Endothelial cell (in vitro differentiated cells): ENCODE results near the gene ZNF407. TPM values are rescaled to one million over a fixed set of nuclear protein-coding genes. Genes with fewer than 3 reads are reported as not detected.

ENCODE experiments used
- DNase-seq: peaks from one replicate; pipeline ENCODE4 v3.0.0; 2021; ENCODE audit warnings: low spot score
- H3K27ac Mint-ChIP-seq: one replicate; pipeline ENCODE4 v1.8.0; 2021; ENCODE audit warnings: mixed read lengths, inconsistent platforms; ENCODE audit not compliant: unreplicated experiment
- H3K27me3 Mint-ChIP-seq: one replicate; pipeline ENCODE4 v1.8.0; 2021; ENCODE audit warnings: mild to moderate bottlenecking, moderate library complexity, mixed read lengths, inconsistent platforms; ENCODE audit not compliant: unreplicated experiment
- H3K36me3 Mint-ChIP-seq: one replicate; pipeline ENCODE4 v1.8.0; 2021; ENCODE audit warnings: mild to moderate bottlenecking, low read depth, mixed read lengths, inconsistent platforms; ENCODE audit not compliant: unreplicated experiment
- H3K4me1 Mint-ChIP-seq: one replicate; pipeline ENCODE4 v1.8.0; 2021; ENCODE audit warnings: mild to moderate bottlenecking, mixed read lengths, inconsistent platforms; ENCODE audit not compliant: unreplicated experiment
- H3K4me3 Mint-ChIP-seq: one replicate; pipeline ENCODE4 v1.8.0; 2021; ENCODE audit warnings: mild to moderate bottlenecking, mixed read lengths, inconsistent platforms; ENCODE audit not compliant: unreplicated experiment
- H3K9me3 Mint-ChIP-seq: one replicate; pipeline ENCODE4 v1.8.0; 2021; ENCODE audit warnings: mixed read lengths, inconsistent platforms; ENCODE audit not compliant: unreplicated experiment
- total RNA-seq: library from RNA; stranded (reverse); fragmentation: NEBNext Ultra II Directional; extraction: Animal tissue kit (Norgen Biotek cat#: 25700); gene quantifications from one replicate; pipeline ENCODE4 v1.2.1, GENCODE V29; 2021; ENCODE audit not compliant: unreplicated experiment
- TF ChIP-seq, protein P1 (sequence below): fragments of 200-600 bp; sonication (generic); IDR thresholded peaks from one replicate; pipeline ENCODE4 v1.5.0; 2021; ENCODE audit warnings: antibody characterized with exemption; ENCODE audit not compliant: unreplicated experiment

The ZNF407 gene
- total RNA-seq, 1 donor from 2014 or later: 16.8 TPM

DNA sequence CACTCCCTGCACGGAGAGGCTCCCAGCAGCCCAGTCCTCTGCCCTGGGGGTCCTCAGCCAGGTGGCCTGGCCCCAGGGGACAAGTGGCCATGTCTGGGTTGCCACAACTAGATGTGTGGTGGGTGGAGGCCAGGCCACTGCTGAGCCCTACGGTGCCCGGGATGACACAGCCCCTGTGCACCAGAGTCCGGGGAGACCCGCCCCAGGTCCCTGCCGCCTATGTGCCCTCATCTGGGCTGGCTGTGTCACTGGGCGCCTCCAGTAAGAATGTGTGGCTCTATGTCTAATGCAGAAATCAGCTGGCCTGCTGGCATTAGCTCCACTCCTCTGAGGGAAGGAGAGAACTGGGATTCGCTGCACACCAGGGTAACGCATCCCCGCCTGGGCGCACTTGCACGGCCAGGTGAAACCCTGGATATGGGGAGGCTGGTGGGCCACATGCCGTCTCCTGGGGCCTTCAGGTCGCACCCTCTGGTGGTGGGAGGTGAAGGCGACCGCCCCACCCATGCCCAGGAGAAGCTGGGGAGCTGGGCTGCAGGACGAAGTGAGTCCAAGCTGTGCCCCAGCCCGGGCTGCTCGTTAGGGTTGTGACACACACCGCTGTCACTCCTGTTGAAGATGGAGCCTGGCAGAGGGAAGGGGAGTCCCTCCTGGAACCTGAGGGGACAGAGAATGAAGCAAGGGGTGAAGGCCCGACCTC is 475.2 kb downstream of the ZNF407 start:
- peaks cover 13% of the 10 kb centered on the region for H3K27me3 Mint-ChIP-seq
- TF ChIP-seq, protein P1, sequence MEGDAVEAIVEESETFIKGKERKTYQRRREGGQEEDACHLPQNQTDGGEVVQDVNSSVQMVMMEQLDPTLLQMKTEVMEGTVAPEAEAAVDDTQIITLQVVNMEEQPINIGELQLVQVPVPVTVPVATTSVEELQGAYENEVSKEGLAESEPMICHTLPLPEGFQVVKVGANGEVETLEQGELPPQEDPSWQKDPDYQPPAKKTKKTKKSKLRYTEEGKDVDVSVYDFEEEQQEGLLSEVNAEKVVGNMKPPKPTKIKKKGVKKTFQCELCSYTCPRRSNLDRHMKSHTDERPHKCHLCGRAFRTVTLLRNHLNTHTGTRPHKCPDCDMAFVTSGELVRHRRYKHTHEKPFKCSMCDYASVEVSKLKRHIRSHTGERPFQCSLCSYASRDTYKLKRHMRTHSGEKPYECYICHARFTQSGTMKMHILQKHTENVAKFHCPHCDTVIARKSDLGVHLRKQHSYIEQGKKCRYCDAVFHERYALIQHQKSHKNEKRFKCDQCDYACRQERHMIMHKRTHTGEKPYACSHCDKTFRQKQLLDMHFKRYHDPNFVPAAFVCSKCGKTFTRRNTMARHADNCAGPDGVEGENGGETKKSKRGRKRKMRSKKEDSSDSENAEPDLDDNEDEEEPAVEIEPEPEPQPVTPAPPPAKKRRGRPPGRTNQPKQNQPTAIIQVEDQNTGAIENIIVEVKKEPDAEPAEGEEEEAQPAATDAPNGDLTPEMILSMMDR: no peak
- H3K4me3 Mint-ChIP-seq: no peak overlapping the region
- peaks cover 7% of the 10 kb centered on the region for H3K36me3 Mint-ChIP-seq
- no peaks in the 10 kb centered on the region for H3K9me3 Mint-ChIP-seq
- DNase-seq: no peak
- no peak overlapping the region for H3K27ac Mint-ChIP-seq
- peaks cover 33% of the 10 kb centered on the region for H3K4me1 Mint-ChIP-seq

DNA sequence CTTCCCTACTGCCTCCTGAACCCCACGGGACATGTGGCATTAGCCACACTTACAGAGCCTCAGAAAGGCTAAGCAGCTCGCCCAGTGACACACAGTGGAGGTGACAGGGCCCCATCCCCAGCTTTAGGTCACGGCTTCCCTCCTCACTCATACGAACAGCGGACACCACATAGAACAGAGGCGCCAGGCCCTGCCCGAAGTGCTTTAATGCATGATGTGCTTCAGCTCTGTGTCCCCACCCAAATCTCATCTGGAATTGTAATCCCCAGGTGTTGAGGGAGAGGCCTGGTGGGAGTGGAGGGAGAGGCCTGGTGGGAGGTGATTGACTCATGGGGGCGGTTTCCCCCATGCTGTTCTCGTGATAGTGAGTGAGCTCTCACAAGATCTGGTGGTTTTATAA is 476.0 kb downstream of the ZNF407 start:
- TF ChIP-seq, protein P1: no peak
- no peaks in the 10 kb centered on the region for H3K9me3 Mint-ChIP-seq
- H3K27ac Mint-ChIP-seq: no peak overlapping the region
- DNase-seq: no peak
- H3K27me3 Mint-ChIP-seq: peaks cover 13% of the 10 kb centered on the region
- peaks cover 33% of the 10 kb centered on the region for H3K4me1 Mint-ChIP-seq
- peaks cover 11% of the 10 kb centered on the region for H3K36me3 Mint-ChIP-seq
- H3K4me3 Mint-ChIP-seq: peak overlapping the region; percentile 19

GRCh38 chr18:75074196-75075015 is 476.7 kb downstream of the ZNF407 start:
- Mint-ChIP-seq H3K4me1 (peaks cover 31% of the 10 kb centered on the region), H3K27me3 (peaks cover 13% of the 10 kb centered on the region), H3K36me3 (peaks cover 11% of the 10 kb centered on the region), H3K4me3 (peak overlapping the region; percentile 19), H3K9me3 (no peaks in the 10 kb centered on the region), H3K27ac (no peak overlapping the region)
- TF ChIP-seq, protein P1: no peak
- no peak for DNase-seq

GRCh38 chr18:75075016-75075305 is 477.3 kb downstream of the ZNF407 start:
- no peaks in the 10 kb centered on the region for H3K9me3 Mint-ChIP-seq
- H3K4me3 Mint-ChIP-seq: no peak overlapping the region
- H3K27me3 Mint-ChIP-seq: peaks cover 13% of the 10 kb centered on the region
- peaks cover 11% of the 10 kb centered on the region for H3K36me3 Mint-ChIP-seq
- peaks cover 25% of the 10 kb centered on the region for H3K4me1 Mint-ChIP-seq
- no peak for DNase-seq
- H3K27ac Mint-ChIP-seq: no peak overlapping the region
- TF ChIP-seq, protein P1: no peak

GRCh38 chr18:75075429-75075841 is 477.8 kb downstream of the ZNF407 start:
- no peaks in the 10 kb centered on the region for H3K9me3 Mint-ChIP-seq

More at GRCh38 chr18:75075429-75075841, 477.8 kb downstream of the ZNF407 start:
- Mint-ChIP-seq H3K27ac (no peak overlapping the region), H3K36me3 (peaks cover 11% of the 10 kb centered on the region), H3K27me3 (peaks cover 13% of the 10 kb centered on the region), H3K4me1 (peaks cover 20% of the 10 kb centered on the region), H3K4me3 (no peak overlapping the region)
- DNase-seq: no peak
- TF ChIP-seq, protein P1: no peak
